HepG2 (cell line): Measurements from ENCODE around the gene SCUBE2. TPM values are rescaled to one million over a fixed set of nuclear protein-coding genes. Genes with fewer than 3 reads are reported as not detected.

ENCODE experiments used
- MEIS2 ChIP-seq: sonication (generic); formaldehyde crosslinking; IDR thresholded peaks from 2 replicates; pipeline ENCODE4 v1.9.0; 2021; ENCODE audit warnings: mild to moderate bottlenecking, missing genetic modification reagents
- PHF21A ChIP-seq: sonication (generic); formaldehyde crosslinking; IDR thresholded peaks from 2 replicates; pipeline ENCODE4 v1.5.0; 2020; ENCODE audit warnings: mild to moderate bottlenecking, missing genetic modification reagents
- PHF5A ChIP-seq: IDR thresholded peaks from one replicate; pipeline ENCODE4 v1.6.1; 2018; ENCODE audit warnings: low read depth, missing genetic modification reagents; ENCODE audit not compliant: unreplicated experiment
- SALL1 ChIP-seq: sonication (generic); formaldehyde crosslinking; IDR thresholded peaks from 2 replicates; pipeline ENCODE4 v1.8.0; 2022; ENCODE audit warnings: mild to moderate bottlenecking, missing genetic modification reagents
- ZFP1 ChIP-seq: IDR thresholded peaks from 2 replicates; pipeline ENCODE4 v1.6.1; 2016
- ZNF20 ChIP-seq: sonication (generic); formaldehyde crosslinking; IDR thresholded peaks from 2 replicates; pipeline ENCODE4 v1.4.0; 2020; ENCODE audit warnings: mild to moderate bottlenecking, moderate library complexity, missing genetic modification reagents
- ZNF292 ChIP-seq: sonication (generic); formaldehyde crosslinking; IDR thresholded peaks from 2 replicates; pipeline ENCODE4 v1.8.1; 2022; ENCODE audit warnings: mild to moderate bottlenecking, low read depth, missing genetic modification reagents, borderline replicate concordance
- ZNF7 ChIP-seq: IDR thresholded peaks from 2 replicates; pipeline ENCODE4 v1.6.1; 2016; ENCODE audit warnings: missing biosample characterization, missing genetic modification reagents
- polyA plus RNA-seq, 8 experiments: library from polyadenylated mRNA; depleted of rRNA in 3 of 8; stranded (reverse) in 7 of 8; unstranded in 1 of 8; fragments of >200 nt; fragmentation: Illumina TruSeq in 4 of 8; extraction: Trizol in 4 of 8; gene quantifications; 2 replicates each; pipeline versions ENCODE4 v1.2.1 to v1.2.3, GENCODE V29; 2011 to 2016; ENCODE audit warnings: low read depth in 4 of 8, missing spikeins in 1 of 8, mixed read lengths in 1 of 8; ENCODE audit not compliant: insufficient read depth in 1 of 8
- total RNA-seq, 5 experiments: library from RNA; depleted of rRNA; stranded (reverse); fragments of >200 nt; fragmentation: Illumina TruSeq; extraction: Trizol; gene quantifications; 2 replicates each; pipeline ENCODE4 v1.2.3, GENCODE V29; 2016; ENCODE audit warnings: low read depth in 1 of 5
- TF ChIP-seq, protein P1 (sequence below): sonication (generic); formaldehyde crosslinking; IDR thresholded peaks from 2 replicates; pipeline ENCODE4 v1.5.1; 2020; ENCODE audit warnings: mild to moderate bottlenecking, missing genetic modification reagents, moderate library complexity
- TF ChIP-seq, protein P2 (sequence below): sonication (generic); formaldehyde crosslinking; IDR thresholded peaks from 2 replicates; pipeline ENCODE4; 2020; ENCODE audit warnings: missing genetic modification reagents, mild to moderate bottlenecking, borderline replicate concordance

Gene SCUBE2
- total and polyA plus RNA-seq, 2 of the 13 experiments (the other 11 are each of a cell fraction or from before 2014, with no cell fraction given), result 0.09 TPM; not detected in 1

DNA sequence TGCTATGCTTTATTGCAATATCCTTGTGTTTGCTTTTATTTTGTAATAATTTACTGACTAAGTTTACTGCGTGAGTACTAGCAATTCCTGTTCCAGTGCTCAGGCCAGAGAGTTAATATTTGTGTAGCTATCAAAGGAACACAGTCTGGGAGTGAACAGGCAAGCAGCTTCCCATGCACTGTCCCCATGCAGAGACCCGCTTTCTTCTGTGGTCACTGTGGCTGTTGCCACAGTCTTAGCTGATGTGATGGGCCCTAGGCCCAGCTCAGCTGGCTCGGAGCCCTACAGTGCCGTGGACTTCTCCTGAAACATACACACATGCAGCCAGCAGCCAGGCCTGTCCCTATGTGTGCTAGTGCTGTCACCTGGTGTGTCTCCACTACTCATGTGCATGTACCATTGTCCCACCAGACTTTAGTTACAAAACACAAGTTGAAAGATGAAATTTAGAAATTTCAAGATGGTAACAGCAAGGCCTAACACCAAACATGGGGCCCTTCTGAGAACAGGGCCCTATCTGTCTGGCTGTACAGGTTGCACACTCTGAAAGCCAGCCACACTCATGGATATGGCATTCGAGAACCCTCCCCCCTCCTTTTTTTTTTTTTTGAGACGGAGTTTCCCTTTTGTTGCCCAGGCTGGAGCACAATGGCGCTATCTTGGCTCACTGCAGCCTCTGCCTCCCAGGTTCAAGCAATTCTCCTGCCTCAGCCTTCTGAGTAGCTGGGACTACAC lies 12.3 kb upstream of the SCUBE2 start (continued):
- TF ChIP-seq, protein P1, sequence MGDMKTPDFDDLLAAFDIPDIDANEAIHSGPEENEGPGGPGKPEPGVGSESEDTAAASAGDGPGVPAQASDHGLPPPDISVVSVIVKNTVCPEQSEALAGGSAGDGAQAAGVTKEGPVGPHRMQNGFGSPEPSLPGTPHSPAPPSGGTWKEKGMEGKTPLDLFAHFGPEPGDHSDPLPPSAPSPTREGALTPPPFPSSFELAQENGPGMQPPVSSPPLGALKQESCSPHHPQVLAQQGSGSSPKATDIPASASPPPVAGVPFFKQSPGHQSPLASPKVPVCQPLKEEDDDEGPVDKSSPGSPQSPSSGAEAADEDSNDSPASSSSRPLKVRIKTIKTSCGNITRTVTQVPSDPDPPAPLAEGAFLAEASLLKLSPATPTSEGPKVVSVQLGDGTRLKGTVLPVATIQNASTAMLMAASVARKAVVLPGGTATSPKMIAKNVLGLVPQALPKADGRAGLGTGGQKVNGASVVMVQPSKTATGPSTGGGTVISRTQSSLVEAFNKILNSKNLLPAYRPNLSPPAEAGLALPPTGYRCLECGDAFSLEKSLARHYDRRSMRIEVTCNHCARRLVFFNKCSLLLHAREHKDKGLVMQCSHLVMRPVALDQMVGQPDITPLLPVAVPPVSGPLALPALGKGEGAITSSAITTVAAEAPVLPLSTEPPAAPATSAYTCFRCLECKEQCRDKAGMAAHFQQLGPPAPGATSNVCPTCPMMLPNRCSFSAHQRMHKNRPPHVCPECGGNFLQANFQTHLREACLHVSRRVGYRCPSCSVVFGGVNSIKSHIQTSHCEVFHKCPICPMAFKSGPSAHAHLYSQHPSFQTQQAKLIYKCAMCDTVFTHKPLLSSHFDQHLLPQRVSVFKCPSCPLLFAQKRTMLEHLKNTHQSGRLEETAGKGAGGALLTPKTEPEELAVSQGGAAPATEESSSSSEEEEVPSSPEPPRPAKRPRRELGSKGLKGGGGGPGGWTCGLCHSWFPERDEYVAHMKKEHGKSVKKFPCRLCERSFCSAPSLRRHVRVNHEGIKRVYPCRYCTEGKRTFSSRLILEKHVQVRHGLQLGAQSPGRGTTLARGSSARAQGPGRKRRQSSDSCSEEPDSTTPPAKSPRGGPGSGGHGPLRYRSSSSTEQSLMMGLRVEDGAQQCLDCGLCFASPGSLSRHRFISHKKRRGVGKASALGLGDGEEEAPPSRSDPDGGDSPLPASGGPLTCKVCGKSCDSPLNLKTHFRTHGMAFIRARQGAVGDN (CRISPR knock-in tag), result peak; percentile 27; the same call in 1 of the 2 replicates
- TF ChIP-seq PHF21A (CRISPR knock-in tag), result 0 out of 2 replicates have a peak, but pooled peaks have one; percentile 29
- TF ChIP-seq MEIS2 (CRISPR knock-in tag), result no peak
- no peak for TF ChIP-seq ZNF20 (CRISPR knock-in tag)
- peak; percentile 50; the same call in 1 of the 2 replicates for TF ChIP-seq ZNF292 (CRISPR knock-in tag)
- no peak for TF ChIP-seq ZNF7 (CRISPR knock-in tag)
- TF ChIP-seq SALL1 (CRISPR knock-in tag), result peak; percentile 22; the same call in 1 of the 2 replicates
- TF ChIP-seq PHF5A (CRISPR knock-in tag), result no peak
- TF ChIP-seq ZFP1 (CRISPR knock-in tag), result no peak
- TF ChIP-seq, protein P2, sequence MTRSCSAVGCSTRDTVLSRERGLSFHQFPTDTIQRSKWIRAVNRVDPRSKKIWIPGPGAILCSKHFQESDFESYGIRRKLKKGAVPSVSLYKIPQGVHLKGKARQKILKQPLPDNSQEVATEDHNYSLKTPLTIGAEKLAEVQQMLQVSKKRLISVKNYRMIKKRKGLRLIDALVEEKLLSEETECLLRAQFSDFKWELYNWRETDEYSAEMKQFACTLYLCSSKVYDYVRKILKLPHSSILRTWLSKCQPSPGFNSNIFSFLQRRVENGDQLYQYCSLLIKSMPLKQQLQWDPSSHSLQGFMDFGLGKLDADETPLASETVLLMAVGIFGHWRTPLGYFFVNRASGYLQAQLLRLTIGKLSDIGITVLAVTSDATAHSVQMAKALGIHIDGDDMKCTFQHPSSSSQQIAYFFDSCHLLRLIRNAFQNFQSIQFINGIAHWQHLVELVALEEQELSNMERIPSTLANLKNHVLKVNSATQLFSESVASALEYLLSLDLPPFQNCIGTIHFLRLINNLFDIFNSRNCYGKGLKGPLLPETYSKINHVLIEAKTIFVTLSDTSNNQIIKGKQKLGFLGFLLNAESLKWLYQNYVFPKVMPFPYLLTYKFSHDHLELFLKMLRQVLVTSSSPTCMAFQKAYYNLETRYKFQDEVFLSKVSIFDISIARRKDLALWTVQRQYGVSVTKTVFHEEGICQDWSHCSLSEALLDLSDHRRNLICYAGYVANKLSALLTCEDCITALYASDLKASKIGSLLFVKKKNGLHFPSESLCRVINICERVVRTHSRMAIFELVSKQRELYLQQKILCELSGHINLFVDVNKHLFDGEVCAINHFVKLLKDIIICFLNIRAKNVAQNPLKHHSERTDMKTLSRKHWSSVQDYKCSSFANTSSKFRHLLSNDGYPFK (CRISPR knock-in tag), result no peak
